H1 (cell line): ENCODE measurements around the gene RGP1. TPM values are rescaled to one million over a fixed set of nuclear protein-coding genes. Genes with fewer than 3 reads are reported as not detected.

Experiments
- CTCF ChIA-PET: fragments of 300-600 bp; sonication (Branson Sonifier 250); formaldehyde crosslinking; loops from one replicate; lab custom pipeline; 2021; ENCODE audit not compliant: partially characterized antibody; lab: Charles Lee
- POLR2A ChIA-PET: fragments of 300-600 bp; sonication (Branson Sonifier 250); formaldehyde crosslinking; loops from one replicate; lab custom pipeline; 2021; ENCODE audit warnings: inconsistent platforms; ENCODE audit not compliant: partially characterized antibody; lab: Charles Lee
- DNase-seq, 2 experiments: peaks; one replicate each; pipeline versions ENCODE4 v3.0.0 to v3.0.0-alpha.2; 2010 to 2022; ENCODE audit warnings: low spot score in 2 of 2, low read depth in 1 of 2, mixed read lengths in 1 of 2
- FAIRE-seq: peaks from 2 replicates; lab custom pipeline; 2011; peaks lifted over from hg19 to GRCh38; lab: Jason Lieb, UNC
- H2AFZ ChIP-seq: 2 replicates; pipeline ENCODE4 v1.8.1; 2012; ENCODE audit warnings: low read length, inconsistent platforms
- H2AK5ac ChIP-seq: 2 replicates; pipeline ENCODE4 v1.6.1; 2013; ENCODE audit warnings: low read depth, low read length
- H2BK120ac ChIP-seq: replicated peaks from 2 replicates; pipeline ENCODE3; 2013; ENCODE audit warnings: low read depth, low read length, inconsistent platforms
- H2BK12ac ChIP-seq: 2 replicates; pipeline ENCODE4 v1.6.1; 2013; ENCODE audit warnings: low read depth, low read length
- H2BK15ac ChIP-seq: 2 replicates; pipeline ENCODE4 v1.6.1; 2013; ENCODE audit warnings: low read length
- H2BK20ac ChIP-seq: 2 replicates; pipeline ENCODE4 v1.6.1; 2013; ENCODE audit warnings: low read length
- H2BK5ac ChIP-seq: 2 replicates; pipeline ENCODE4 v1.6.1; 2013; ENCODE audit warnings: low read depth, low read length
- H3K14ac ChIP-seq: 2 replicates; pipeline ENCODE4 v1.6.1; 2013; ENCODE audit warnings: inconsistent platforms; ENCODE audit not compliant: insufficient read length
- H3K18ac ChIP-seq: 2 replicates; pipeline ENCODE4 v1.6.1; 2013; ENCODE audit warnings: low read length; ENCODE audit errors: extremely low read depth
- H3K23ac ChIP-seq: 2 replicates; pipeline ENCODE4 v1.6.1; 2013; ENCODE audit warnings: inconsistent platforms; ENCODE audit not compliant: insufficient read length
- H3K23me2 ChIP-seq: 2 replicates; pipeline ENCODE4 v1.6.1; 2013; ENCODE audit warnings: low read depth, low read length
- H3K27ac ChIP-seq: 2 replicates; pipeline ENCODE4 v1.6.1; 2011; ENCODE audit warnings: low read depth, low read length, inconsistent platforms
- H3K27me3 ChIP-seq, 4 experiments: replicated peaks in 1 of 4; 1 replicate in 1 of 4; 2 replicates in 3 of 4; pipeline versions ENCODE4 v1.6.1 to v1.8.1; 2011 to 2013; ENCODE audit warnings: low read length in 3 of 4, mild to moderate bottlenecking in 3 of 4, inconsistent platforms in 2 of 4, mixed read lengths in 2 of 4, moderate library complexity in 1 of 4; ENCODE audit not compliant: control insufficient read depth in 3 of 4, insufficient read depth in 3 of 4; ENCODE audit errors: extremely low read depth in 1 of 4
- H3K36me3 ChIP-seq, 4 experiments: 2 replicates each; pipeline versions ENCODE4 v1.6.1 to v1.8.1; 2011 to 2013; ENCODE audit warnings: mild to moderate bottlenecking in 4 of 4, low read length in 3 of 4, moderate library complexity in 2 of 4, control low read depth in 1 of 4, inconsistent platforms in 1 of 4; ENCODE audit not compliant: insufficient read depth in 4 of 4, control insufficient read depth in 2 of 4
- H3K4ac ChIP-seq: replicated peaks from 2 replicates; pipeline ENCODE3; 2013; ENCODE audit warnings: low read length, low read depth, mixed read lengths, inconsistent platforms; ENCODE audit not compliant: insufficient read length
- H3K4me1 ChIP-seq, 4 experiments: replicated peaks in 1 of 4; 1 replicate in 1 of 4; 2 replicates in 3 of 4; pipeline versions ENCODE4 v1.6.1 to v1.8.1; 2011 to 2013; ENCODE audit warnings: low read length in 3 of 4, inconsistent platforms in 2 of 4, mixed read lengths in 1 of 4; ENCODE audit not compliant: insufficient read depth in 4 of 4, control insufficient read depth in 3 of 4
- H3K4me2 ChIP-seq, 2 experiments: 2 replicates each; pipeline versions ENCODE4 v1.6.1 to v1.8.1; 2011 to 2013; ENCODE audit warnings: low read depth in 2 of 2, low read length in 2 of 2, control low read depth in 1 of 2, inconsistent platforms in 1 of 2, mild to moderate bottlenecking in 1 of 2; ENCODE audit not compliant: insufficient read depth in 1 of 2
- H3K4me3 ChIP-seq, 4 experiments: fragments of 200-600, 300-600 bp in 1 of 4; sonication (generic), shearing (Covaris generic), sonication (Bioruptor Twin) in 1 of 4; 2 replicates each; pipeline versions ENCODE4 v1.5.1 to v1.8.1; 2011 to 2016; ENCODE audit warnings: low read length in 4 of 4, low read depth in 3 of 4, control low read depth in 2 of 4, inconsistent platforms in 2 of 4, mild to moderate bottlenecking in 2 of 4, mixed read lengths in 1 of 4, moderate library complexity in 1 of 4; ENCODE audit not compliant: insufficient read depth in 2 of 4; ENCODE audit errors: extremely low read depth in 1 of 4
- H3K56ac ChIP-seq: replicated peaks from 2 replicates; pipeline ENCODE3; 2013; ENCODE audit warnings: low read depth, mild to moderate bottlenecking, mixed read lengths, low read length, inconsistent platforms; ENCODE audit not compliant: insufficient read length
- H3K79me1 ChIP-seq: 2 replicates; pipeline ENCODE4 v1.6.1; 2013; ENCODE audit warnings: low read depth, low read length, control low read depth
- H3K79me2 ChIP-seq, 2 experiments: 2 replicates each; pipeline versions ENCODE4 v1.6.1 to v1.8.1; 2012 to 2013; ENCODE audit warnings: low read length in 2 of 2, mild to moderate bottlenecking in 2 of 2, inconsistent platforms in 1 of 2; ENCODE audit not compliant: insufficient read depth in 2 of 2, control insufficient read depth in 1 of 2
- H3K9ac ChIP-seq, 4 experiments: replicated peaks in 1 of 4; 1 replicate in 1 of 4; 2 replicates in 3 of 4; pipeline versions ENCODE4 v1.6.1 to v1.8.1; 2011 to 2013; ENCODE audit warnings: low read depth in 3 of 4, low read length in 3 of 4, control low read depth in 2 of 4, mild to moderate bottlenecking in 2 of 4, moderate library complexity in 2 of 4, inconsistent platforms in 1 of 4; ENCODE audit errors: extremely low read depth in 1 of 4
- H3K9me3 ChIP-seq, 2 experiments: 2 replicates each; pipeline versions ENCODE4 v1.6.1 to v1.8.1; 2012 to 2013; ENCODE audit warnings: mild to moderate bottlenecking in 2 of 2, moderate library complexity in 2 of 2, control low read depth in 1 of 2, inconsistent platforms in 1 of 2, low read depth in 1 of 2, low read length in 1 of 2, mixed read lengths in 1 of 2; ENCODE audit not compliant: insufficient read depth in 2 of 2
- H4K20me1 ChIP-seq, 2 experiments: replicated peaks in 1 of 2; 2 replicates each; pipeline versions ENCODE3 to v1.8.1; 2011 to 2013; ENCODE audit warnings: inconsistent platforms in 2 of 2, low read length in 2 of 2, mild to moderate bottlenecking in 1 of 2; ENCODE audit not compliant: insufficient read depth in 2 of 2, control insufficient read depth in 1 of 2
- H4K5ac ChIP-seq: 2 replicates; pipeline ENCODE4 v1.6.1; 2013; ENCODE audit warnings: low read length, low read depth, mixed read lengths, inconsistent platforms; ENCODE audit not compliant: insufficient read length
- H4K8ac ChIP-seq: 2 replicates; pipeline ENCODE4 v1.8.0; 2013; ENCODE audit warnings: mild to moderate bottlenecking, moderate library complexity, low read length, inconsistent platforms; ENCODE audit not compliant: insufficient read depth; ENCODE audit errors: extremely low read depth
- H4K91ac ChIP-seq: replicated peaks from 2 replicates; pipeline ENCODE3; 2013; ENCODE audit warnings: low read length, mixed read lengths, inconsistent platforms; ENCODE audit not compliant: insufficient read length
- BCL11A ChIP-seq, 2 experiments: IDR thresholded peaks; one replicate each; pipeline ENCODE4 v1.6.1; 2011; ENCODE audit warnings: low read depth in 2 of 2, low read length in 2 of 2, mild to moderate bottlenecking in 2 of 2
- CHD1 ChIP-seq: IDR thresholded peaks from 2 replicates; pipeline ENCODE4 v1.6.1; 2012; ENCODE audit warnings: low read depth, low read length, improper control_type of control experiment
- CTBP2 ChIP-seq: IDR thresholded peaks from 2 replicates; pipeline ENCODE4 v1.7.0; 2011; ENCODE audit warnings: borderline replicate concordance, mild to moderate bottlenecking, moderate library complexity, mixed read lengths, low read length; ENCODE audit not compliant: insufficient read depth, insufficient read length
- EP300 ChIP-seq, 2 experiments: IDR thresholded peaks; 1 replicate in 1 of 2; 2 replicates in 1 of 2; pipeline ENCODE4 v1.6.1; 2011 to 2012; ENCODE audit warnings: low read depth in 2 of 2, low read length in 2 of 2, mild to moderate bottlenecking in 2 of 2, borderline replicate concordance in 1 of 2, inconsistent platforms in 1 of 2, moderate library complexity in 1 of 2
- GABPA ChIP-seq: IDR thresholded peaks from 2 replicates; pipeline ENCODE4 v1.6.1; 2011; ENCODE audit warnings: mild to moderate bottlenecking, low read length, moderate library complexity, borderline replicate concordance; ENCODE audit not compliant: insufficient read depth
- JUND ChIP-seq: IDR thresholded peaks from 2 replicates; pipeline ENCODE4 v1.6.1; 2011; ENCODE audit warnings: mild to moderate bottlenecking, improper control_type of control experiment, low read length
- POLR2A ChIP-seq, 2 experiments: IDR thresholded peaks; 1 replicate in 1 of 2; 2 replicates in 1 of 2; pipeline ENCODE4 v1.6.1; 2011; ENCODE audit warnings: low read depth in 2 of 2, low read length in 2 of 2, mild to moderate bottlenecking in 2 of 2; ENCODE audit errors: control extremely low read depth in 1 of 2
- POLR2AphosphoS5 ChIP-seq: IDR thresholded peaks from 2 replicates; pipeline ENCODE4 v1.6.1; 2011; ENCODE audit warnings: low read depth, low read length
- SIN3A ChIP-seq, 2 experiments: IDR thresholded peaks in 1 of 2; conservative IDR thresholded peaks in 1 of 2; 2 replicates each; pipeline ENCODE4 v1.6.1; 2011 to 2012; ENCODE audit warnings: low read length in 2 of 2, improper control_type of control experiment in 1 of 2, low read depth in 1 of 2, mild to moderate bottlenecking in 1 of 2
- YY1 ChIP-seq: IDR thresholded peaks from 2 replicates; pipeline ENCODE4 v1.6.1; 2011; ENCODE audit warnings: low read depth, mild to moderate bottlenecking, low read length
- WGBS, 2 experiments: shearing (Covaris generic) in 1 of 2; methylation state at CpG; one replicate each; pipeline versions ENCODE4 v1.1.6 to v1.1.7; 2013 to 2015; ENCODE audit warnings: low lambda C conversion rate in 2 of 2, mixed read lengths in 2 of 2, inconsistent platforms in 1 of 2, low coverage in 1 of 2, missing lambda C conversion rate in 1 of 2; ENCODE audit not compliant: insufficient replicate concordance in 2 of 2, insufficient coverage in 1 of 2, insufficient read length in 1 of 2; ENCODE audit errors: extremely low coverage in 1 of 2, missing lambda C conversion rate in 1 of 2; 5-methylcytosine and 5-hydroxymethylcytosine counted together
- polyA plus RNA-seq, 7 experiments: library from polyadenylated mRNA; depleted of rRNA in 3 of 7; stranded (reverse) in 5 of 7; unstranded in 2 of 7; fragments of >200 nt in 5 of 7; fragments of 200-250 nt in 2 of 7; gene quantifications; 1 replicate in 5 of 7; 2 replicates in 1 of 7; 4 replicates in 1 of 7; pipeline versions ENCODE4 v1.2.1 to v1.2.3, GENCODE V29; 2011 to 2013; ENCODE audit warnings: missing spikeins in 2 of 7, mixed read lengths in 2 of 7
- total RNA-seq: library from RNA; stranded (reverse); fragmentation: NEBNext Ultra II Directional; extraction: Animal tissue kit (Norgen Biotek cat#: 25700); gene quantifications from 2 replicates; pipeline ENCODE4 v1.2.1, GENCODE V29; 2021

The RGP1 gene
- total and polyA plus RNA-seq, 2 of the 8 experiments (the other 6 are each of a cell fraction or from before 2014, with no cell fraction given): 11.8 to 22.7 TPM

GRCh38 chr9:35703906-35704672, 45.0 kb upstream of the RGP1 start:
- Histone ChIP-seq H3K79me2 (no peaks in the 10 kb centered on the region), H4K5ac (no peak overlapping the region), H3K23me2 (no peaks in the 10 kb centered on the region), H3K4me1 (no peaks in the 10 kb centered on the region), H3K4me3 (no peak overlapping the region), H3K27ac (no peak overlapping the region), H3K9me3 (no peaks in the 10 kb centered on the region), H3K79me1 (no peaks in the 10 kb centered on the region), H3K4ac (no peak overlapping the region), H3K4me2 (no peak overlapping the region), H2BK5ac (no peak overlapping the region), H2AK5ac (no peak overlapping the region), H3K9ac (no peak overlapping the region; a peak in 1 of 7 replicates), H3K23ac (no peak overlapping the region), H2BK120ac (no peak overlapping the region), H2BK20ac (no peak overlapping the region), H3K27me3 (no peaks in the 10 kb centered on the region), H3K56ac (no peak overlapping the region), H3K18ac (no peak overlapping the region), H4K91ac (no peak overlapping the region), H2AFZ (no peak overlapping the region), H2BK12ac (no peak overlapping the region), H3K14ac (no peak overlapping the region), H2BK15ac (no peak overlapping the region), H4K20me1 (peaks cover 0 to 9% of the 10 kb centered on the region in 2 experiments), H4K8ac (no peak overlapping the region), H3K36me3 (peaks cover 47 to 89% (median 82%) of the 10 kb centered on the region in 4 experiments)
- no peak for DNase-seq
- no peak for TF ChIP-seq GABPA
- TF ChIP-seq SIN3A (conservative IDR thresholded peaks at IDR 0.05 in 1 of 2, IDR thresholded peaks at IDR 0.05 in 1 of 2; ENCODE audit: low read depth in 1 of 2, low read length in 2 of 2): no peak
- TF ChIP-seq EP300 (IDR thresholded peaks at IDR 0.05; ENCODE audit: borderline replicate concordance in 1 of 2, low read depth in 2 of 2, low read length in 2 of 2): no peak
- TF ChIP-seq CHD1: no peak
- TF ChIP-seq POLR2AphosphoS5: no peak
- no peak for TF ChIP-seq CTBP2
- TF ChIP-seq JUND: no peak
- TF ChIP-seq YY1: no peak
- TF ChIP-seq POLR2A (IDR thresholded peaks at IDR 0.05; ENCODE audit: control extremely low read depth in 1 of 2, low read depth in 2 of 2, low read length in 2 of 2): no peak
- no peak for TF ChIP-seq BCL11A (IDR thresholded peaks at IDR 0.05; ENCODE audit: low read depth in 2 of 2, low read length in 2 of 2)
- WGBS, 2 experiments: 96% methylated on average over 25 of the region's 26 CpGs; no CpG with 5 or more reads in 1 of the 2 experiments
- FAIRE-seq: no peak
- CTCF ChIA-PET: interaction anchor here (0.6 to 13.1 kb wide), 7 partner anchors 10 to 92 kb away, joined by 3 to 199 read pairs (median 4); partner anchors contain the start of genes ARHGEF39 and TPM2
- POLR2A ChIA-PET: interaction anchor here (1.2 to 4.8 kb wide), 4 partner anchors 8 to 23 kb away, joined by 4 to 19 read pairs (median 12); partner anchors contain the start of gene TPM2
